CD1c-positive myeloid dendritic cell (primary cell): ENCODE measurements around the gene TJP1.

Experiments
- DNase-seq: peaks from one replicate; pipeline ENCODE4 v3.0.0-alpha.2; 2016; ENCODE audit errors: extremely low spot score

The TJP1 gene

DNA sequence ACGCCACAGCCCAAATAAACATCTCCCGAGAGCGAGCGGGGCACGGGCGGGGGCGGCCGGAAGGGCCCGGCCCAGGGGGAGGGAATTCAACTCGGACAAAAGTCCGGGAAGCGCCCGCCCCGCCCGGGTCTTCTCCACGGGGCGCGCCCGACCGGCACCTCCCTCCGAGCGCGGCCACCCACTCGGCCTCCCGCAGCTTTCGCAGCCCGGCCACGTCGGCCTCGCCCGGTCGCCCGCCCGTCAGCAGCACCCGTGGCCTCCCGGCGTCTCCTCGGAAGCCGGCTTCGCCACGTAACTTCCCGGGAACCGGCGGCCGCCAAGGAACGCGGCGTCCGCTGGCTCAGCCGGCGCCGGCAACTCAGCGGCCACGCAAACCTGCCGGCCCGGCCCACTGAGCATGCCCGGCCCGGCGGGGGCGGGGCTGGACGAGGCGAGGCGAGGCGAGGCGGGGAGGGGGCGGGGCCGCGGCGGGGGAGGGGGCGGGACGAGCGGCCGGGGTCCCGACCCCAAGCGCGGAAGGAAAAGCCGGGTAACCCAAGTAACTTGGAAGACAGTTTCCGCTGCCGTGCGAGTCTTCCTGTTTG lies at the start of gene TJP1:
Gene TJP1 (minus strand): TSS at position 369 of the 584 bp plus-strand sequence. CDS start 440 bp downstream, outside the sequence.
- DNase-seq = peak; percentile 10

DNA sequence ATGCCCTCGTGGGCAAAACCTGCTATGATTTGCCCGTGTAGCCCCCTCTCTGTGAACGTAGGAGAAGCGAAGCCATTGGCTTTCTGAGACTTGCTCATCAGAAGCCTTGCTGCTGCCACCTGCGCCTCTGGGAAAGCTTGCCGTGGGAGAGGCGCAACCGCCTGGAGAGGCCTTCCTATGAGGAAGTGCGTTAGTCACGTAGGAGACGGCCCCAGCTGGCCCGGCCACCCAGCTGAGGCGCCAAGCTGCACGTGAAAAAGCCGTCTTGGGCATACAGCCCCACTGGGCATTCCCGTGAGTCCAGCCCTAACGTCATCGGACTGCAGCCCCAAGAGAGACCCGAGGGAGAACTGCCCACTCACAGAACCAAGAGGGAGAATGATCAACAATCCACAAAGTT lies 49.1 kb upstream of the TJP1 start:
- DNase-seq = no peak

DNA sequence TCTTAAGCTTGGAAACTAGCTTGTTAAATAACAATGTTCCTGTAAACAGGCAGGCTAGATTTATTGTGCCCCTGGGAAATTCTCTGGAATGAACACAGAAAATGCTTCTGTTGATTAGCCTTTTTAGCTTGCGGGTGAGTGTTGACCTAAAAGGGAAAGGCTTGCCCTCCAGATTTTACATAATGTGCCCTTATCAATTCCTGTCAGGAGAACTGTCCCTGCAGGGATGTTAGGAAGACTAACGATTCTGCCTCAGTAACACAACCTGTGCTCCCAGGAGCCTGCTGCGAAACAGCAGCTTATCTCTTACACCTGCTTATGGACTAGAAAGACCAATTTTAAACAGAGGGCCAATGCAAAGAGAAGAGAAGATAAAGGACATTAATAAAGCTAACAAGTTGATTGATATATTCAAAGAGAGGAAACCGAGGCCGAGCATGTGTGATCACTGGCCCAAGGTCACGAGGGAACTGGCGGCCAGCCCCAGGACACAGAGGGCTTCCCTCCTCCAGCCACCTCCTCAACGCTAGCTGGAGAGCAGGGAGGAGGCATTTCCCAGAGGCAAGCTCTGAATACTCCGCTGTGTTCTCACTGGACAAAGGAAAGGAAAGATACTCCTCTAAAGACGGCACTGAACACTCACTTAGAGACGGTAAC lies 48.4 kb upstream of the TJP1 start:
- no peak for DNase-seq

GRCh38 chr15:29867241-29868000 lies 45.2 kb upstream of the TJP1 start:
- no peak for DNase-seq

- DNase-seq = no peak
Measured at GRCh38 chr15:29866337-29866736, 44.1 kb upstream of the TJP1 start.

- no peak for DNase-seq
Measured at GRCh38 chr15:29864501-29864900, 42.2 kb upstream of the TJP1 start.

- no peak for DNase-seq
Measured at GRCh38 chr15:29863438-29863837, 41.2 kb upstream of the TJP1 start.

DNA sequence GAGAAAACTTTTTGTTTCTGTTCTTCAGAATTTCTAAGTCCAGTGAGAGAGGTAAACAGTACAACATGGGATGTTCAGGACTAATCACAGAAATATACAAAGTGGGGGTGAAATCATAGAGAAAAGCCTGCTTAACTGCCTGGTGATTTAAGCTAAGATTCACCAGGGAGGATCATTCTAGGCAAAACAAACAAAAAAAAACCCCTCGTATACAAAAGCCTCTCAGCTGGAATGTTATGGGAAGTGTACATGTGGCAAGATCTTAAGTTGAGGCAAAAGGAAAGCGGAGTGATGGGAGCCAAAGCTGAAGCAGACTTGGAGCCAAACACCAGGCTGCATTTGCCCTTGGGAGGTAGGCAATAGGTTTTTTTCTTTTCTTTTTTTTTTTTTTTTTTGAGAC lies 40.0 kb upstream of the TJP1 start:
- DNase-seq = no peak

DNA sequence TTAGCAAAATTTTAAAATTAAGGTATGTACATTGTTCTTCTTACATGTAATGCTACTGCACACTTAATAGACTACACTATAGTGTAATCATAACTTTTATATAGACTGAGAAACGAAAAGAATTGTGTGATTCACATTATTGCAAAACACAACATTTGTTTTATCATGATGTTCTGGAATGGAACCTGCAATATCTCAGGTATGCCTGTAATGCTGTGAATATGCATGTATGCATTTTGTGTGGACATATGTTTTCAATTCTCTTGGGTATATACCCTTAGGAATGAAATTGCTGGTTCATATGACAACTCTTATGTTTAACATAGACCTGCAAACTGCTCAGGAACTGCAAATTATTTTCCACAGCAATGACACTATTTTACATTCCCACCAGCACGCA lies 38.6 kb upstream of the TJP1 start:
- DNase-seq = no peak

- no peak for DNase-seq
Measured at GRCh38 chr15:29859973-29860715, 37.9 kb upstream of the TJP1 start.

DNA sequence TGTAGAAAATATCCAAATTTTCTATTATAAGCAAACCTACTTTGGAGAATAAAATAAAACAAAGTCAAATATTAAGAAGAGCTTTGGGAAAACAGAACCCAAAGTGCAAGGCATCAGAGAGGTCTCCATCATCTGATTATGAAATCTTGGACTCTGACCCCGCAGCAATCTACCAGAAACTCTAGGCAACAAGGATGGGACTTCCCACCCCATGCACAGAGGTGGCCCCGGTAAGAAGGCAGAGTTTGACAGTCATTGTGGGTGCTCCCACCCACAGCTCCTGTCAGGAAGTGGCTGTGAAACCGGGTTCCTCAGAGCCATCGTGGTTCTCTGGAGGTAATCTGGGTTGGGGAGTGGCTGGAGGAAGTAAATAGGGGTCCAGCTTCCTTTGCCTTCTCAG lies 37.0 kb upstream of the TJP1 start:
- DNase-seq = no peak

GRCh38 chr15:29857221-29857789 lies 35.0 kb upstream of the TJP1 start:
- DNase-seq = no peak

GRCh38 chr15:29854413-29854812 lies 32.1 kb upstream of the TJP1 start:
- no peak for DNase-seq

DNA sequence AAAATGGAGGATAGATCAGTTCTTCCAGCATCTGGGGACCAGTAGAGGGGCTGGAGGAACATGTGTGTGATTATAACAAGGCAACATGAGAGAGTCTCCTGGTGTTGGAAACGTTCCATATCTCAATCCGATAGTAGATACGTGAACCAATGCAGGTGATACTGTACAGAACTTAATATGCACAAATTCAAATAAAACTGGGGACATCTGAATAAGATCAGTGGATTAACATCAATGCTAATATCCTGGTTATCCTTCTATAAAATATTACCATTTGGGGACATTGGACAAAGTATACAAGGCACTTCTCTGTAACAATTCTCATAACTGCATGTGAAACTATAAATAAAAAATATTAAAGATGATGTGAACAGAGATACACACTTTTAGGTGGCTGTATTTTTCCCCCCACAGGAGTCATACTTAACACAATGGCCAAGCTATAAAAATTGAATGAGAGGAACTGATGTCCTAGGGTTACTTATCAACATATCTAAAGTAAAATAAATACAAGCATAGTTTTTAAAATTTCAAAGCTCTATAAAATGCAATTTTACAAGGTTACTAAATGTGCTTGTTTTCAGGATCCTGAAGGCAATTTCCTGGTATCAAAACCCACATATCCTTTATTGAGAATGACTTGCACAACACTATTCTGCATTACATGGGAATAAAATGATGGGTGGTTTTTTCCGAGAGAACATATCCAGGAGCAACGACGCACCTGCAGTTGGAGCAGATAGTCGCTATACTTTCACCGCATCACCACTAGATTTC lies 31.1 kb upstream of the TJP1 start:
- DNase-seq = no peak

GRCh38 chr15:29852201-29852600 lies 29.9 kb upstream of the TJP1 start:
- no peak for DNase-seq

GRCh38 chr15:29849716-29850115 lies 27.4 kb upstream of the TJP1 start:
- DNase-seq = no peak

DNA sequence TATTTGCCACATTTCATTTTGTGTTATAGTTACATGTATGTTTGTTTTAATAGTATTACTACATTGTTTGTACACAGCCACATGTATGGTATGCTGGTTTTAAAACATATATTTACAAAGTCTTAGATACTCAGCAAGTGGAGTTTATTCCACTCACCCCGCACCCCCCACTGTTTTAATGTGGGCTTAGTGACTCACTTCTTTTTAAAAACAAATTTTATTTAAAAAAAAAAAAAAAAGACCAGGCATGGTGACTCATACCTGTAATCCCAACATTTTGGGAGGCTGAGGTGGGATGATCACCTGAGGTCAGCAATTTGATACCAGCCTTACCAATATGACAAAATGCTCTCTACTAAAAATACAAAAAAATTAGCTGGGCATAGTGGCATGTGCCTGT lies 26.9 kb upstream of the TJP1 start:
- no peak for DNase-seq

DNA sequence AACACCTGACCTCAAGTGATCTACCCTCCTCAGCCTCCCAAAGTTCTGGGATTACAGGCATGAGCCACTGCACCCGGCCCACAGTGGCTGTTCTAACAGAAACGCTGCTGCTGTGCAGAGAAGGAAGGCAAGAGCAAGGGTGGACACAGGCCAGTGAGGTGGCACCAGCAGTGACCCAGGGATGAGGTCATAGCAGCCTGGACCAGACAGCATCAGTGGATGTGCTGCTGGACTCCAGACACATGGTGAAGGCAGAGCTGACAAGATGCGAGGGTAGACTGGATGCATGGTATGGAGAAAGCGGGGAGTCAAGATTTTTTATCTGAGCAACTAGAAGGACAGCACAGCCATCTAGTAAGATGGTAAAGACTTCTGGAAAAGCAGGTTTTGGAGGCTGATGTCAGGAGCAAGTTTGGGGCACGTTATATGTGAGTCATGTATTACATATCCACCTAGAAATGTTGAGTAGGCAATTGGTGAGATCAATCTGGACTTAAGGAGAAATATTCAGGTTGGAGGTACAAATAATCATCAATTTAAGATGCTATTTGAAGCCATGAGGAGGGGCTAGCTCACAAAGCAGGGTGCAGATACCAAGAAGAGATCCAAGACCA lies 22.1 kb upstream of the TJP1 start:
- DNase-seq = no peak

- no peak for DNase-seq
Measured at GRCh38 chr15:29842290-29842689, 20.0 kb upstream of the TJP1 start.

GRCh38 chr15:29840926-29841325 lies 18.7 kb upstream of the TJP1 start:
- no peak for DNase-seq

- DNase-seq = no peak
Measured at GRCh38 chr15:29840054-29840453, 17.8 kb upstream of the TJP1 start.
